Measurements from ENCODE around the gene COL18A1.

Gene COL18A1

DNA sequence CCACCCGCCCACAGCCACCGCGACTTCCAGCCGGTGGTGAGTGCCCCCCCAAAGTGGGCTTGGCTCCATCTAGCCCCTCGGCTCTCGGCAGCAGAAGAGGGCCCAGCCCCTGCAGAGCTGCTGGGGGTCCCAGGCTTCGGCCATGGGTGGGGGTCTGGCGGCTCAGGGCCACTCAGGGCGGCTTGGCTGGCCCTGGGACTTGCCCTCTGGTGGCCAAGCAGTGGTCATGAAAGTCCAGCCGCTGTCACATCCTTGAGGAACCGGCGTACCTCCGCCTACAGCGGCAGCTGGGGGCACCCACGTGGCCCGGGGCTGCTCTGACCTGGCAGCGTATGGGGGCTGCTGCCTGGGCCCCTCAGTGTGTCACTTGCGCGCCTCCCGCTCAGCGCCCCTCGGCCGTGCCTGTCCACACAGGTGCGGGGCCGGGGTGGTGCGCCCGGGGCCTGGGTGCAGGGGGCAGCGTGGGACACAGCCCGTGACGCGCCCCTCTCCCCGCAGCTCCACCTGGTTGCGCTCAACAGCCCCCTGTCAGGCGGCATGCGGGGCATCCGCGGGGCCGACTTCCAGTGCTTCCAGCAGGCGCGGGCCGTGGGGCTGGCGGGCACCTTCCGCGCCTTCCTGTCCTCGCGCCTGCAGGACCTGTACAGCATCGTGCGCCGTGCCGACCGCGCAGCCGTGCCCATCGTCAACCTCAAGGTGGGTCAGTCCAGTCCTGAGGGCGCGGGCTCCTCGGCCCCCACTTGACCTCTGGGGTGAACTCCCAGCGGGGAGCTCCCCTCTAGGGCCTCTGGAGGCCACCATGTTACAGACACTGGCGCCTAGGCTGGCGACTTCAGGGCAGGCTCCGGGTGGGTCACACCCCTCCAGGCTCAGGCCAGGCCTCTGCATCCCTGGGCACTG lies 104.9 kb downstream of the COL18A1 start:
- Mint-ChIP-seq H3K27me3 (no peaks in the 10 kb centered on the region), H3K4me1 (peaks cover 0 to 3% of the 10 kb centered on the region in 2 donors), H3K27ac (no peak overlapping the region), H3K36me3 (peaks cover 8 to 13% of the 10 kb centered on the region in 2 donors), H3K4me3 (no peak overlapping the region), H3K9me3 (no peaks in the 10 kb centered on the region)
- DNase-seq (no peak), ATAC-seq (replicated peaks) (no peak)

DNA sequence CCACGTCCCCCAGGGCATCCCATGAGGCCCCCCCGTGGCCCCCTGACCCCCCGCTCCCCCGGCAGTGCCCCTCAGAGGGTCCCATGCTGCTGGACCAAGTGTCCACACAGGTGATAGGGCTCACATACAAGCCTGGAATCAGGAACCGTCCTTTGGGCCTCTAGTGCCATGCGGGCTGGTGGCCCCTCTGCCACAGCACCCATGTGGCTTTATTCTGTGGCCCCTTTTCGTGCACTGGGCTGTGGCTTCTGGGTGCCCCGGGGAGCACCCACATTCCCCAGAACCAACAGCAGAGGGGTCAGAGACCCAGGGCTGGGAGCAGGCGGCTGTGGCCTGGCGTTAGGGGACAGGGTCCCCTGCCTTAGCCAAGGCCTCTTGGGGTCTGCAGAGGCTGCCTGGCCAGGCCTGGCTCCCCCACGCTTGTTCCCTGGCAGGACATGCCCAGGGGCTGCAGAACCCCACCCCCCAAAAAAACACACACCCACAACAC lies 105.5 kb downstream of the COL18A1 start:
- H3K4me3 Mint-ChIP-seq: no peak overlapping the region
- peaks cover 13 to 20% of the 10 kb centered on the region in 2 donors for H3K36me3 Mint-ChIP-seq
- H3K9me3 Mint-ChIP-seq: no peaks in the 10 kb centered on the region
- DNase-seq (no peak), ATAC-seq (replicated peaks) (no peak)
- no peaks in the 10 kb centered on the region for H3K27me3 Mint-ChIP-seq
- peaks cover 0 to 3% of the 10 kb centered on the region in 2 donors for H3K4me1 Mint-ChIP-seq
- H3K27ac Mint-ChIP-seq: no peak overlapping the region

GRCh38 chr21:45511007-45511406 lies 106.0 kb downstream of the COL18A1 start:
- peak overlapping the region; percentile 59 for H3K27ac Mint-ChIP-seq
- peaks cover 13 to 23% of the 10 kb centered on the region in 2 donors for H3K36me3 Mint-ChIP-seq
- H3K4me1 Mint-ChIP-seq: peaks cover 0 to 3% of the 10 kb centered on the region in 2 donors

DNA sequence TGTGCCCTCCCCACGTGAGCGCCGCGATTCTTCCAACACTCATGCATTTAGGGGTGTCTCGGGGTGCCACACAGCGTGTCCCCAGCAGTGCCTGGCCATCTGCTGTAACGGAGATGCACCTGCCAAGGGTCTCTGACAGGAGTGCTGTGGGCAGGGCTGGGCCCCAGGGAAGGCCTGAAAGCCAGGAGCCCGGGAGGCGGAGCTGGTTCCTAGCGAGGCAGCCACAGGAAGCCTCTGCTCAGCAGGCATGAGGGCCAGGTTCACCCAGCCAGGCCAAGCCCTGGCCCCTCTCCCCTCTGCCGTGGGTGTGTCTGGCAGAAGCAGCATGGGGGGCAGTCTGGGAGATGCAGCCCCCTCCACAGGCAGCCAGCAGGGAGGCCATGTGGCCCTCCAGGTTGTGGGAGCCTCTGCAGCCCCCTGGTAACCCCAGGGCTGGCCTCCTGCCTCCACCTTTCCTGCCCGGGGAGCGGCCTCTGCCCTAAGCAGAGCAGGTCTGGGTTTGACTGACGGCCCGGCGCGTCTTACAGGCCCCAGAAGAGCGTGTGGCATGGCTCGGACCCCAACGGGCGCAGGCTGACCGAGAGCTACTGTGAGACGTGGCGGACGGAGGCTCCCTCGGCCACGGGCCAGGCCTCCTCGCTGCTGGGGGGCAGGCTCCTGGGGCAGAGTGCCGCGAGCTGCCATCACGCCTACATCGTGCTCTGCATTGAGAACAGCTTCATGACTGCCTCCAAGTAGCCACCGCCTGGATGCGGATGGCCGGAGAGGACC lies 106.9 kb downstream of the COL18A1 start:
- DNase-seq (no peak), ATAC-seq (replicated peaks) (no peak)
- Mint-ChIP-seq H3K4me1 (peaks cover 0 to 3% of the 10 kb centered on the region in 2 donors), H3K9me3 (no peaks in the 10 kb centered on the region), H3K4me3 (no peak overlapping the region), H3K27me3 (no peaks in the 10 kb centered on the region), H3K27ac (no peak overlapping the region), H3K36me3 (peaks cover 21 to 29% of the 10 kb centered on the region in 2 donors)

More at GRCh38 chr21:45511007-45511406, 106.0 kb downstream of the COL18A1 start:
- H3K9me3 Mint-ChIP-seq: no peaks in the 10 kb centered on the region
- no peaks in the 10 kb centered on the region for H3K27me3 Mint-ChIP-seq
- no peak overlapping the region for H3K4me3 Mint-ChIP-seq
- ATAC-seq (replicated peaks) (no peak), DNase-seq (no peak)

DNA sequence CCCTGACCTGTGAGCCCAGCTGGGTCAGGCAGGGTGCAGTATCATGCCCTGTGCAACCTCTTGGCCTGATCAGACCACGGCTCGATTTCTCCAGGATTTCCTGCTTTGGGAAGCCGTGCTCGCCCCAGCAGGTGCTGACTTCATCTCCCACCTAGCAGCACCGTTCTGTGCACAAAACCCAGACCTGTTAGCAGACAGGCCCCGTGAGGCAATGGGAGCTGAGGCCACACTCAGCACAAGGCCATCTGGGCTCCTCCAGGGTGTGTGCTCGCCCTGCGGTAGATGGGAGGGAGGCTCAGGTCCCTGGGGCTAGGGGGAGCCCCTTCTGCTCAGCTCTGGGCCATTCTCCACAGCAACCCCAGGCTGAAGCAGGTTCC lies 107.6 kb downstream of the COL18A1 start:
- Mint-ChIP-seq H3K4me1 (peaks cover 0 to 3% of the 10 kb centered on the region in 2 donors), H3K4me3 (no peak overlapping the region), H3K27ac (no peak overlapping the region), H3K9me3 (no peaks in the 10 kb centered on the region), H3K27me3 (no peaks in the 10 kb centered on the region), H3K36me3 (peaks cover 27 to 34% of the 10 kb centered on the region in 2 donors)
- ATAC-seq (replicated peaks): peak in 1 of 2 donors; percentile 31
- DNase-seq: no peak

- H3K36me3 Mint-ChIP-seq: peaks cover 31 to 39% of the 10 kb centered on the region in 2 donors
- no peaks in the 10 kb centered on the region for H3K27me3 Mint-ChIP-seq
- no peak for ATAC-seq (replicated peaks)
- H3K4me3 Mint-ChIP-seq: no peak overlapping the region
- peaks cover 0 to 3% of the 10 kb centered on the region in 2 donors for H3K4me1 Mint-ChIP-seq
- H3K9me3 Mint-ChIP-seq: peaks cover 4 to 5% of the 10 kb centered on the region in 2 donors
- H3K27ac Mint-ChIP-seq: no peak overlapping the region
- DNase-seq: no peak
Measured at GRCh38 chr21:45513003-45513717, 108.2 kb downstream of the COL18A1 start.

DNA sequence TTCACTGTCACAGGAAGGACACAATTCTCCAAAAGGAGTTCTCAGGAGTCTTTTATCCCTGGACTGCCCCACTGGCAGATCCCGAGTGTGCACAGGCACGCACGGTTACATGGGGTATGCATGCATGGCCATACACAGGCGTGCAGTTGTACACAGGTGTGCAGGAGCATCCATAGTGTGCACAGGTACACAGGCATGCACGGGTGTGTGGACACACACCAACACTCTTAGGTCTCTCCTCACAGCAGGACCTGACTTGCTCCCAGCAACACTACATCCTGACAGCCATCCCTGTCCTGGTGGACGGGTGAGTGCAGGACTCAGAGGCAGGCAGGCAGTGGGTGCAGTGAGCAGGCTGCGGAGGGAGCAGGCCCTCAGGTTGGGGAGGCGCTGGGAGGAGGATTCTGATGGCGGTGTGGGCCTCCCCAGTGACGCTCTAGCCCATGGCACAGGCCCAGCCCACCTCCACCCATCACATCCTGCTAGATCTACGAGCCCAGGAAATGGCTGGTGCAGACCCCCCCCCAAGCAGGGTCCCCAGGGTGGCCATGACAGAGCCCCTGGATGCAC lies 108.9 kb downstream of the COL18A1 start:
- ATAC-seq (replicated peaks) (no peak), DNase-seq (no peak)
- Mint-ChIP-seq H3K4me1 (peaks cover 0 to 2% of the 10 kb centered on the region in 2 donors), H3K4me3 (no peak overlapping the region), H3K27me3 (no peaks in the 10 kb centered on the region), H3K9me3 (peaks cover 10 to 12% of the 10 kb centered on the region in 2 donors), H3K27ac (no peak overlapping the region), H3K36me3 (peaks cover 38 to 46% of the 10 kb centered on the region in 2 donors)

DNA sequence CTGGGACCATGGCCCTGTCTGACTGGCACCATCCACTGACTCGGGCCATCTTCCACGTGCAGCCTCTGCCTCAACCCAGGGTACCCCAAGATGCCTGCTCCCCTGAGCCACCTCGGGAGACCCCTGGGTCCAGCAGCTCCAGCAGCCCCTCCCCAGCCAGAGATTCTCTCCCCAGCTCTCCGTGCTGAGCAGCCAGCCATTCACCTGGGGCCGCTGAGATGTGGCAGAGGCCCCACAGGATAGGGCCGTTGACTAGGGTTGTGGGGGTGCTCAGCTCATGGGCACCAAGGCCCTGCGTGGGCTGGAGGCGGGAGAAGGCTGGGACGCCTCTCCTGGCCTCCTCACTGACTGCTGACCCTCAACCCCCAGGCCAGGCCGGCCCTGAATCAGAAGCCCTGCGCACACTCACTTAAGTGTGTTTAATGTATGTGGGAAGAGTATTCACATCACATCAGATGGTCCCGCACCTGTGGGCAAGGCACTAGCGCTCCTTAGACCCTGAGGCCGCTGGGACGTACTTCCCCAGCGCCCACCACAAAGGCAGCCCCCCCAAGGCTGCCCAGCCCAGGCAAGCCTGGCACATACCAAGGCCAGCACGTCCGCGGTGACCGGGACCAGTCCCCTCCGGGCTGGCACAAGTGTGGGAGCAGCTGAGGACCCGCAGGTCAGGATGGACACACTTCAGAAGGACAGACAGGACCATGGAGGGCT lies 109.5 kb downstream of the COL18A1 start:
- Mint-ChIP-seq H3K27ac (no peak overlapping the region), H3K4me3 (no peak overlapping the region), H3K36me3 (peaks cover 44 to 52% of the 10 kb centered on the region in 2 donors), H3K4me1 (peaks cover 0 to 2% of the 10 kb centered on the region in 2 donors), H3K9me3 (peaks cover 14 to 17% of the 10 kb centered on the region in 2 donors), H3K27me3 (no peaks in the 10 kb centered on the region)
- ATAC-seq (replicated peaks): no peak
- no peak for DNase-seq

DNA sequence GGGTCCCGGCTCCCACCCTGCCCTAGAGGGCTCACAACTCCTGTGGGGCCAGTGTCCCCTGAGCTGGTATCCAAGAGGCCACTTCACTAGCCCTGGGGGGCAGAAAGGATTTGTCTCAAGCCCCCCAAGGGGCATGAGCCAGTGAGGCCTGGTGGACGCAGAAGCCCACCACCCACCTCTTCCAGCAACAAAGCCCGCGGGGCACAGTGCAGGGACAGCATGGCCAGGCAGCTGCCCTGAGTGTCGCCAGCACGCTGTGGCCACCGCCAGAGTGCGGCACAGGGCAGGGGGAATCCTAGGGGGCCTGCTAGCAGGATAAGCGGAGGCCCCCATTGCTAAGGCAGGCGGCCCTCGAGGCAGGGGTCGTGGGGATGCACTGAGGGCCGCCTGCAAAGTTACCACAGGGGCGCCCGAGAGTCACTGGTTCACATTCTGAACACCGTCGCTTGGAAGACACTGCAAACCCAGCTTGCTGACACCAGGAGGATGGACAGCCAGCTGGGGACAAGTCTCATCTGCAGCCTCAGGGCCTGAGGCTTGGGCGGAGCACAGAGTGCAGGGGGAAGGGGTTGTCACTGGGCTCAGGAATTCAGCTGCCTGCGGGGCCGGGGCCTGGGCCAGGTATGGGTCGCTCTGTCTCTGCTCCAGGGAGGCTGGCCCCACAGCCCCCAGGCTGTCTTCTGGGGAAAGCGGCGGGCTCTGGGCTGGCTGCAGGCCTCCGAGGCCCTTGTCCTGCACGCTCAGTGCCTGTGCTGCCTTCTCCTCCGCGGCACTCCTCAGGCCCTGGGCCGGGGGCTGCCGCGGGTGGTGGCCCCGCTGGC lies 110.5 kb downstream of the COL18A1 start:
- no peak overlapping the region for H3K27ac Mint-ChIP-seq
- no peak for DNase-seq
- no peak overlapping the region for H3K4me3 Mint-ChIP-seq
- H3K9me3 Mint-ChIP-seq: peaks cover 22 to 26% of the 10 kb centered on the region in 2 donors
- H3K27me3 Mint-ChIP-seq: no peaks in the 10 kb centered on the region
- H3K36me3 Mint-ChIP-seq: peaks cover 54 to 62% of the 10 kb centered on the region in 2 donors
- peaks cover 0 to 2% of the 10 kb centered on the region in 2 donors for H3K4me1 Mint-ChIP-seq
- no peak for ATAC-seq (replicated peaks)

DNA sequence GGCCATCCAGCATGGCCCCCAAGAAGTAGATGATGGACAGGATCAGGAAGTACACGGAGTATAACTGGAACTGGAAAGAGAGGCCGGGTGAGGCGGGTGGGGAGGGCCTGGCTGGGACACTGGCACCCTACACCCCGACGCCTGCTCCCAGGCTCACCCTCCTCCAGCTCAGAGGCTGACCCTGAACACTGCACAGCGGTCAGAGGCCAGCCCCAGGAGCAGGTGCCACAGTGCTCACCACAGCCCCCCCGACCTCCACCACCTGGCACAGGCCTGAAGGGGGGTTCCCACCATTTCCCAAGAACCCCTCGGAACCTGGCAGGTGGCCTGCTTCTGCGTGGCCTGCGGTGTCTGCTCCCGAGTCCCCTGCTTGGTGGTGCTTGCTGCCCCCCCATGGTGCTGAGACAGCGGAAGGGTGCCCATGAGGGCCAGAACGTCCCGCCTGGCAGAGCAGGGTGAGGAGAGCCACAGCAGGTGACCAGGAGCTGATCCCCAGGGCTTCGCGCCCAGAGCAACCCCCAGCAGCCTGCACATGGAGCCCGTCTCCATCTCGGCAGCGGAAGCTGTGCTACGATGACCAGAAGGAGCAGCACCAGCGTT lies 111.2 kb downstream of the COL18A1 start:
- H3K27ac Mint-ChIP-seq: no peak overlapping the region
- ATAC-seq (replicated peaks) (no peak), DNase-seq (no peak)
- H3K4me3 Mint-ChIP-seq: no peak overlapping the region
- peaks cover 61 to 69% of the 10 kb centered on the region in 2 donors for H3K36me3 Mint-ChIP-seq
- H3K27me3 Mint-ChIP-seq: no peaks in the 10 kb centered on the region
- peaks cover 0 to 2% of the 10 kb centered on the region in 2 donors for H3K4me1 Mint-ChIP-seq
- peaks cover 25 to 26% of the 10 kb centered on the region in 2 donors for H3K9me3 Mint-ChIP-seq

GRCh38 chr21:45516671-45517151 lies 111.7 kb downstream of the COL18A1 start:
- Mint-ChIP-seq H3K4me3 (no peak overlapping the region), H3K27ac (no peak overlapping the region), H3K4me1 (peaks cover 0 to 2% of the 10 kb centered on the region in 2 donors), H3K9me3 (peaks cover 25 to 26% of the 10 kb centered on the region in 2 donors), H3K27me3 (no peaks in the 10 kb centered on the region), H3K36me3 (peaks cover 67 to 75% of the 10 kb centered on the region in 2 donors)
- DNase-seq: no peak
- ATAC-seq (replicated peaks): no peak

Data from stimulated activated naive B cell treated with anti-CD40 and anti-IgM and Interleukin-4, amounts not matched to agents 10 μg/mL and 1 μg/mL and 100 μg/mL, for 72 hours (primary cell).